Subcutaneous abdominal adipose tissue (tissue), 5 donors: ENCODE measurements around the gene TMEM117.

Experiments
- H3K27ac ChIP-seq: one replicate; pipeline ENCODE4 v1.7.0; 2013; ENCODE audit warnings: low read depth, mild to moderate bottlenecking, inconsistent platforms, low read length, moderate library complexity
- H3K27me3 ChIP-seq, 5 donors: one replicate each; pipeline ENCODE4 v1.7.0; 2013; ENCODE audit warnings: low read length in 5 of 5, inconsistent platforms in 1 of 5; ENCODE audit not compliant: control insufficient read depth in 5 of 5, insufficient read depth in 4 of 5
- H3K36me3 ChIP-seq, 5 donors: one replicate each; pipeline ENCODE4 v1.7.0; 2013; ENCODE audit warnings: low read length in 5 of 5; ENCODE audit not compliant: control insufficient read depth in 5 of 5, insufficient read depth in 5 of 5
- H3K4me1 ChIP-seq, 5 donors: one replicate each; pipeline ENCODE4 v1.7.0; 2013; ENCODE audit warnings: low read length in 5 of 5, mild to moderate bottlenecking in 3 of 5, moderate library complexity in 1 of 5; ENCODE audit not compliant: control insufficient read depth in 5 of 5, insufficient read depth in 5 of 5
- H3K4me3 ChIP-seq, 5 donors: one replicate each; pipeline ENCODE4 v1.7.0; 2013; ENCODE audit warnings: low read length in 5 of 5, low read depth in 1 of 5
- H3K9ac ChIP-seq, 5 donors: one replicate each; pipeline ENCODE4 v1.7.0; 2013; ENCODE audit warnings: low read length in 5 of 5, mild to moderate bottlenecking in 4 of 5, moderate library complexity in 3 of 5
- H3K9me3 ChIP-seq, 5 donors: one replicate each; pipeline ENCODE4 v1.7.0; 2013; ENCODE audit warnings: low read length in 5 of 5; ENCODE audit not compliant: control insufficient read depth in 5 of 5
- donor health status: healthy.
- donor health status: healthy.
- donor health status: healthy.
- donor health status: healthy.
- donor health status: healthy.

Gene TMEM117

DNA sequence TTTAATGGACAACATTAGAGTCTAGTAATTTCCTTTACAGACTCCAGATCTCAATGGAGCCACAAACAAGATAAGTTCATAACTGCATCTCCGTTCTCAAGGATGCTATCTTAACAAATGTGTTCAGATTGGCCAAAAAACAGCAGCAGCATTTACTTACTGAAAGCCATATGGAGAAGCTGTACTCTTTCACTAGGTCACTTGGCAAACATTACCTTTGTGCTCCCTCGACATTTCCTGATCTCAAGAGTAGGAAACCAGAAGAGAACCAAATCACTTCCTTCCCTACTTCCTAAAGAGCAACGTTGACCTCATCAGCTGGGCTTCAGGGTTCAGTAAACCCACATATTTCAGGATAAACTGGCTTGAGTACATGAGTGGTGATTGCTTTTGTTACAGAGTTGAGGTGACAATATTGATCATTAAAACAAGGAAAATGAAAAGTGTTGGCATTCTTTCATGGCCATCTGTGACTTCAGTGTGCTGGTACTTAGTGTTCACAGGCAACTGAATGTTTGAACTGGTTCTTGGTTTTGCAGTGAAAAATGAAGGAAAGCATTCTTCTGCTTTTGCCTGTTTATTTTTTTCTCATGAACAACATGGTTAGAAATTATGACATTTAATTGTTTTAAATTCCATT, 449.6 kb downstream of the TMEM117 start:
- H3K36me3 ChIP-seq, result no peaks in the 10 kb centered on the region
- no peaks in the 10 kb centered on the region for H3K27me3 ChIP-seq
- no peak overlapping the region for H3K27ac ChIP-seq
- no peak overlapping the region for H3K4me3 ChIP-seq
- H3K9me3 ChIP-seq, result peaks cover 0 to 2% (median under 1%) of the 10 kb centered on the region in 5 donors
- no peak overlapping the region for H3K9ac ChIP-seq
- peaks cover 0 to 10% (median 3%) of the 10 kb centered on the region in 5 donors for H3K4me1 ChIP-seq

- Histone ChIP-seq H3K36me3 (no peaks in the 10 kb centered on the region), H3K4me1 (peaks cover 0 to 10% (median 3%) of the 10 kb centered on the region in 5 donors), H3K9ac (no peak overlapping the region), H3K27me3 (no peaks in the 10 kb centered on the region), H3K27ac (no peak overlapping the region), H3K9me3 (peaks cover 0 to 5% (median 2%) of the 10 kb centered on the region in 5 donors), H3K4me3 (no peak overlapping the region)
Observed at GRCh38 chr12:44286336-44286735, 450.5 kb downstream of the TMEM117 start.

DNA sequence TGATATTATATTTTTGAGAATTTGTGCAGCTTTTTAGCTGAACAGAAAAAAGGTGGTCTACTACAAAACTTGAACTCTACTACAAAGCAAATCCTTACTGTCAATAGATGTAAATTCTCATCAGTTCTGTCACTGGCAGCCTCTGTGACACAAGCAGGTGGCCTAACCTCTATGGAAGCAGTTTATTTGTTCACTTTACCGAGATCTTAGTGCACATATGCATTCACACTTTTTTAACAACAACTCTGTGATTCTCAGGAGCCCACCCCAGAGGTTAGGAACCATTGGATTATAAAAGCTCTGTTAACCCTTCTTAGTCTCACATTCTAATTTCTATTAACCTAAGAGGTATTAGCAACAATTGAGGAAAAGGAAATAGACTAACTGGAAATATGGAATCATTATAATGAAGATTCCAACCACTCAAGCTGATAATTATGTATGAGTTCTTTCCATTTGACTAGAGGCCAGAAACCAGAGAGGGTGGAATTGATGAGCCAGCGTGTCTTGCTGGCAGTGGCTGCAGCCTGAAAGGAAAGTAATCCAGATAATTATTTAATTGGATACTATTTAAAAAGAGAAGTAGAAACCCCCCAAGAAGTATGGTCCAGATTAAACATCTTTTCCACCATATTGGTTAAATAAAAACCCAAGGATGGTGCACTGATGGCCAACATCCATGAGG, 451.1 kb downstream of the TMEM117 start:
- H3K4me1 ChIP-seq, result peaks cover 0 to 10% (median 3%) of the 10 kb centered on the region in 5 donors
- no peak overlapping the region for H3K4me3 ChIP-seq
- H3K27ac ChIP-seq, result no peak overlapping the region
- H3K36me3 ChIP-seq, result no peaks in the 10 kb centered on the region
- H3K27me3 ChIP-seq, result no peaks in the 10 kb centered on the region
- no peak overlapping the region for H3K9ac ChIP-seq
- H3K9me3 ChIP-seq, result peaks cover 0 to 5% (median 3%) of the 10 kb centered on the region in 5 donors

GRCh38 chr12:44287545-44287944, 451.7 kb downstream of the TMEM117 start:
- Histone ChIP-seq H3K9ac (no peak overlapping the region), H3K4me1 (peaks cover 0 to 10% (median 3%) of the 10 kb centered on the region in 5 donors), H3K36me3 (no peaks in the 10 kb centered on the region), H3K27ac (no peak overlapping the region), H3K9me3 (peaks cover 0 to 6% (median 3%) of the 10 kb centered on the region in 5 donors), H3K27me3 (no peaks in the 10 kb centered on the region), H3K4me3 (no peak overlapping the region)

DNA sequence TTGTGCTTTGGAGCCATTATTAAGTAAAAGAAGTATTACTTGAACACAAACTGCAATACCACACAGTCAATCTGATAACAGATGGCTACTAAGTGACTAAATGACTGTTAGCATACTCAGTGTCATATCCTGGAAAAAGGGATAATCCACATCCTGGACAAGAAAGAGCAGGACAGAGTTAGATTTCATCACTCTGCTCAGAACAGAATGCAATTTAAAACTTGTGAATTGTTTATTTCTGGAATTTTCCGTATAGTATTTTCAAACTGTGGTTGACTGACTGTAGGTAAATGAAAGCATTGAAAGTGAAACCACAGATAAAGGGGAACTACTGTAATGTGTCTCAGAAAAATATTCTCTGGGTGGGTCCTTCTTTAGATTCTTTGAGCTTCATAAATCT, 458.8 kb downstream of the TMEM117 start:
- Histone ChIP-seq H3K36me3 (no peaks in the 10 kb centered on the region), H3K27ac (no peak overlapping the region), H3K4me1 (no peaks in the 10 kb centered on the region), H3K4me3 (no peak overlapping the region), H3K9ac (no peak overlapping the region), H3K27me3 (no peaks in the 10 kb centered on the region), H3K9me3 (peaks cover 2 to 26% (median 19%) of the 10 kb centered on the region in 5 donors)

DNA sequence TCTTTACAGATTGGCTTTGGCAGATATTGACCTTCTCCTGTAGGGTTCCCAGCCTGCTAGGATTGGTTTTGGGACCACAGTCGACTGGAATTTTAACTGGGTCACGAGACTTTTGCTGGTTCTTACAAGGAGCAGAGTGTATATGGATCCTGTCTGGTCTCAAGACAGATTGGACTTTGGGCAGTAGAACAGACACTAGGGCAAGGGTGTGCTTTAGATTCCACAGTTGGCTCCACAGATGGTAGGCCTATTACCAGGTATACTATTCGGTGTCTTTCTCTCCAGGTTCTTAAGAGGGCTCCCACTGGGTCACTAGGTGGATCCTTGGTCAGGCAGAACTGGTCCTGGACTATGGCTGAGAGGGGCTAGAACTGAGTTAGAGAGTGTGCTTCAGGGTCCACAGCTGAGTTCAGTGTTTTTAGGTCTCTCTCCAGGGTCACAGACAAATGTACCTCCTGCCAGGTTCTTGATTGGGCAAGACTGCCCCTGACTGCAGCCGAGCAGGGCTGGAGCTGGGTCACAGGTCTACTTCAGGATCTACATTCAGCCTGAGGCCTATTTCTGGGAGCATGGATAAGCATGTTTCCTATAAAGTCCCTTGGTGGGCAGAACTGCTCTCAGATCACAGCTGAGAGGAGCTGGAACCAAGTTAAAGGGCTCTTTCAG, 460.2 kb downstream of the TMEM117 start:
- no peak overlapping the region for H3K27ac ChIP-seq
- no peaks in the 10 kb centered on the region for H3K36me3 ChIP-seq
- H3K27me3 ChIP-seq, result no peaks in the 10 kb centered on the region
- H3K9ac ChIP-seq, result no peak overlapping the region
- no peak overlapping the region for H3K4me3 ChIP-seq
- H3K4me1 ChIP-seq, result no peaks in the 10 kb centered on the region
- H3K9me3 ChIP-seq, result peaks cover 2 to 26% (median 16%) of the 10 kb centered on the region in 5 donors

- Histone ChIP-seq H3K36me3 (no peaks in the 10 kb centered on the region), H3K9me3 (peaks cover 2 to 23% (median 16%) of the 10 kb centered on the region in 5 donors), H3K9ac (no peak overlapping the region), H3K27me3 (no peaks in the 10 kb centered on the region), H3K4me3 (no peak overlapping the region), H3K4me1 (no peaks in the 10 kb centered on the region), H3K27ac (no peak overlapping the region)
Observed at GRCh38 chr12:44296624-44297197, 460.8 kb downstream of the TMEM117 start.

- Histone ChIP-seq H3K27me3 (no peaks in the 10 kb centered on the region), H3K9ac (no peak overlapping the region), H3K27ac (no peak overlapping the region), H3K36me3 (peaks cover 0 to 3% (median 0%) of the 10 kb centered on the region in 5 donors), H3K4me1 (no peaks in the 10 kb centered on the region), H3K9me3 (peaks cover 2 to 21% (median 18%) of the 10 kb centered on the region in 5 donors), H3K4me3 (no peak overlapping the region)
Observed at GRCh38 chr12:44299524-44299923, 463.6 kb downstream of the TMEM117 start.

- Histone ChIP-seq H3K9me3 (peaks cover 0 to 21% (median 4%) of the 10 kb centered on the region in 5 donors), H3K4me3 (no peak overlapping the region), H3K27me3 (no peaks in the 10 kb centered on the region), H3K9ac (no peak overlapping the region), H3K4me1 (no peaks in the 10 kb centered on the region), H3K27ac (no peak overlapping the region), H3K36me3 (peaks cover 0 to 3% (median 0%) of the 10 kb centered on the region in 5 donors)
Observed at GRCh38 chr12:44307506-44308168, 471.8 kb downstream of the TMEM117 start.
